WERI-Rb-1 (cell line): ENCODE data around the gene MDN1.

Source experiments
- DNase-seq: peaks from one replicate; pipeline ENCODE4 v3.0.0-alpha.2; 2020
- H3K27ac ChIP-seq: fragments of 250-450 bp; sonication (Bioruptor Pico); 2 replicates; pipeline ENCODE4 v1.5.1; 2020; ENCODE audit warnings: mild to moderate bottlenecking, moderate library complexity
- H3K27me3 ChIP-seq: fragments of 250-450 bp; sonication (Bioruptor Pico); 2 replicates; pipeline ENCODE4 v1.5.1; 2021; ENCODE audit warnings: mild to moderate bottlenecking, low read depth, moderate library complexity; ENCODE audit not compliant: insufficient read depth, severe bottlenecking
- H3K36me3 ChIP-seq: fragments of 250-450 bp; sonication (Bioruptor Pico); 2 replicates; pipeline ENCODE4 v1.5.1; 2020; ENCODE audit warnings: mild to moderate bottlenecking, moderate library complexity
- H3K4me3 ChIP-seq: 2 replicates; pipeline ENCODE4 v1.5.1; 2011; ENCODE audit warnings: low read depth, mild to moderate bottlenecking, control low read depth, low read length
- H3K9me3 ChIP-seq: fragments of 250-450 bp; sonication (Bioruptor Pico); 2 replicates; pipeline ENCODE4 v1.5.1; 2021; ENCODE audit warnings: mild to moderate bottlenecking, moderate library complexity; ENCODE audit not compliant: severe bottlenecking
- TF ChIP-seq, protein P1 (sequence below): IDR thresholded peaks from 2 replicates; pipeline ENCODE4 v1.5.1; 2011; ENCODE audit warnings: low read depth, mild to moderate bottlenecking, control low read depth, inconsistent platforms, low read length

Gene MDN1

DNA sequence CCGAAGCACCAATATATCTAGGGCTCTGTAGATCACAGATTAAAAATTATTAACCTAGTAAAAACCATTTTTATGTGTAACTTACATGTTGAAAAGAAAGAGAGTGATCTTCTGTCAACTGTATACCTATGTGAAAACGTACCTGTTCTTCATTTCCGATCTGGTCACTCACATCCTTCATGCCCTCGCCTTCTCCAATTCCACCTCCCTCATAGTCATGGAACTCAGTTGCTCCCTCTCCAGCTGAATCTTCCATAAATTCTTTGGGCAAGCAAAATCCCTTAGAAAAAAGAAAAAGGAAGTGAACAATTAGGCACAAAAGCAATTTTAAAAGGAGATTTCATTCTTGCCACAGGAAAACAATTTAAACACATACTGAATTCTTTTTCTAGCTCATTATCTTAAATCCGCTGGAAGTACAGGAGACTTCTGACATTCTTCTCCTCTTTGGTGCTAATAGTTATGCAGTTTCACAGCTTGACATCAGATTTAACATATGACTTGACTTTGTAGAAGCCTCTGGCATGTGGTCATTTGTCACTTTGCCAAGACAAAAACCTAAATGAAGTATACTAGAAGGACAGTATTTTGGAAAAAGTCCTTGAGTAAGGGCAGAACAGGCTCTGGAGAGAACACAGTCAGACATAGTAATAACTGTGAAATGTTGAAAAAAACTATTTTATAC, 151.6 kb downstream of the MDN1 start:
- DNase-seq: no peak
- TF ChIP-seq, protein P1, sequence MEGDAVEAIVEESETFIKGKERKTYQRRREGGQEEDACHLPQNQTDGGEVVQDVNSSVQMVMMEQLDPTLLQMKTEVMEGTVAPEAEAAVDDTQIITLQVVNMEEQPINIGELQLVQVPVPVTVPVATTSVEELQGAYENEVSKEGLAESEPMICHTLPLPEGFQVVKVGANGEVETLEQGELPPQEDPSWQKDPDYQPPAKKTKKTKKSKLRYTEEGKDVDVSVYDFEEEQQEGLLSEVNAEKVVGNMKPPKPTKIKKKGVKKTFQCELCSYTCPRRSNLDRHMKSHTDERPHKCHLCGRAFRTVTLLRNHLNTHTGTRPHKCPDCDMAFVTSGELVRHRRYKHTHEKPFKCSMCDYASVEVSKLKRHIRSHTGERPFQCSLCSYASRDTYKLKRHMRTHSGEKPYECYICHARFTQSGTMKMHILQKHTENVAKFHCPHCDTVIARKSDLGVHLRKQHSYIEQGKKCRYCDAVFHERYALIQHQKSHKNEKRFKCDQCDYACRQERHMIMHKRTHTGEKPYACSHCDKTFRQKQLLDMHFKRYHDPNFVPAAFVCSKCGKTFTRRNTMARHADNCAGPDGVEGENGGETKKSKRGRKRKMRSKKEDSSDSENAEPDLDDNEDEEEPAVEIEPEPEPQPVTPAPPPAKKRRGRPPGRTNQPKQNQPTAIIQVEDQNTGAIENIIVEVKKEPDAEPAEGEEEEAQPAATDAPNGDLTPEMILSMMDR: no peak
- H3K27me3 ChIP-seq: no peaks in the 10 kb centered on the region
- no peaks in the 10 kb centered on the region for H3K9me3 ChIP-seq
- H3K36me3 ChIP-seq: peaks cover 47% of the 10 kb centered on the region
- H3K27ac ChIP-seq: no peak overlapping the region
- H3K4me3 ChIP-seq: no peak overlapping the region

DNA sequence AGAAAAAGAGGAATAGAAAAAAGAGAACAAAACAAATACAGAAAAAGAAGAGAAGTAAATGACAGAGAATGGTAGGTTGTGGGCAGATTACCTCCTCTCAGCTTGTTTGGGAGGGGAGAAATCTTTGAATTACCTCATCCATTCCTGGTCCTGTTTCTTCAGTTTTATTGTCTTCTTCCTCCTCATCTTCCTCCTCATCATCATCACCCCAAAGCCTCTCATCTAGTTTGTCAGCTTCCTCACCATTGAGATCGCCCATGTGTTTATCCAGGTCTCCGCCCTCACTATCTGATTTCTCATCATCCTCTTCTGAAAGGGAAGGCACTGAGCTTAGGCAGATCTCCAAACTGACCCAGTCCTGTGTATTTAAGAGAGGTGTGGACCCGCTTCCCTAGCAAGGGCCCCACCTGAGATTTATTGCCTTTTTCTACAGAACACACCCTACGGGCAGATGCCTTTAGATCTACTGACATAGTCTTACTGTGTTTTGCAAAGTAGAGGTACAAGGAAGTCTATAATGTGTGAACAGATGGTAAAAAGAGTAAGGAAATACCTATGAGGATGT, 156.9 kb downstream of the MDN1 start:
- Histone ChIP-seq H3K4me3 (no peak overlapping the region), H3K27ac (no peak overlapping the region), H3K27me3 (no peaks in the 10 kb centered on the region), H3K36me3 (peaks cover 53% of the 10 kb centered on the region), H3K9me3 (no peaks in the 10 kb centered on the region)
- no peak for DNase-seq
- TF ChIP-seq, protein P1: no peak

- Histone ChIP-seq H3K4me3 (no peak overlapping the region), H3K27me3 (no peaks in the 10 kb centered on the region), H3K27ac (no peak overlapping the region), H3K36me3 (peaks cover 54% of the 10 kb centered on the region), H3K9me3 (no peaks in the 10 kb centered on the region)
- TF ChIP-seq, protein P1: no peak
- DNase-seq: no peak
These were observed 158.0 kb downstream of the MDN1 start for GRCh38 chr6:89661559-89661958.

DNA sequence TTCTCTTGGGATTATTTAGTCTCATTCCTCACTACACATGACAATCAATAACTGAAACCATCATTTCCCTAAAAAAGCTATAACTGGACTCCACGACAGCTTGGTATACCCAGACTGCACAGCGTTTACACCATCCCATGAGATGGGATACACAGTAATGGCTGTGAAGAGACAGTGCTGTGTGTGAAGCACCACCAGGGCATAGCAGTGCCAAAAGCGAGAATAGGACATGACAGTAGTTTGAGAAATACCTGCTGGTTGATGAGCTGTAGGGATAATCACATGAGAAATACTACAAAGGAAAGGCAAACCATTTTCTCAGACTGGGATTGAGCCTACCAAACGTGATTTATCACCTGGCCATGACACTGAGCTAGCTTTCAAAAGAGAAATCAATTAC, 158.6 kb downstream of the MDN1 start:
- Histone ChIP-seq H3K27me3 (no peaks in the 10 kb centered on the region), H3K4me3 (no peak overlapping the region), H3K36me3 (peaks cover 53% of the 10 kb centered on the region), H3K9me3 (no peaks in the 10 kb centered on the region), H3K27ac (no peak overlapping the region)
- TF ChIP-seq, protein P1: no peak
- DNase-seq: no peak

GRCh38 chr6:89657445-89658158, 162.0 kb downstream of the MDN1 start:
- TF ChIP-seq, protein P1: no peak
- H3K4me3 ChIP-seq: no peak overlapping the region
- DNase-seq: no peak
- H3K27ac ChIP-seq: no peak overlapping the region
- no peaks in the 10 kb centered on the region for H3K27me3 ChIP-seq
- no peaks in the 10 kb centered on the region for H3K9me3 ChIP-seq
- H3K36me3 ChIP-seq: peaks cover 66% of the 10 kb centered on the region
